Loucy (cell line): Measurements from ENCODE around the gene FAM120B.
"Not testable (repeated sequence)": the region's sequence is repeated elsewhere in the genome, so short reads cannot be mapped to it uniquely, and the experiment has no call there.

Experiments used
- H2AFZ ChIP-seq: fragments of 200-600 bp; sonication (generic); 2 replicates; pipeline ENCODE4 v1.6.0; 2016; ENCODE audit warnings: antibody characterized with exemption, mild to moderate bottlenecking, low read length, moderate library complexity
- H3F3A ChIP-seq: fragments of 200-600 bp; 2 replicates; pipeline ENCODE4 v1.6.0; 2016; ENCODE audit warnings: antibody characterized with exemption, low read depth, mild to moderate bottlenecking
- H3K27me3 ChIP-seq: fragments of 200-600 bp; sonication (generic); 2 replicates; pipeline ENCODE4 v1.6.1; 2014; ENCODE audit warnings: low read length, mild to moderate bottlenecking; ENCODE audit not compliant: insufficient read depth, poor library complexity, severe bottlenecking
- H3K36me3 ChIP-seq: fragments of 200-600 bp; sonication (generic); 2 replicates; pipeline ENCODE4 v1.6.1; 2016; ENCODE audit warnings: low read length; ENCODE audit not compliant: insufficient read depth
- H3K4me1 ChIP-seq: fragments of 200-600 bp; sonication (generic); 2 replicates; pipeline ENCODE4 v1.5.1; 2014; ENCODE audit warnings: low read length, mild to moderate bottlenecking; ENCODE audit not compliant: insufficient read depth, poor library complexity, severe bottlenecking
- H3K4me2 ChIP-seq: fragments of 200-600 bp; sonication (generic); 2 replicates; pipeline ENCODE4 v1.6.0; 2014; ENCODE audit warnings: antibody characterized with exemption, low read length, low read depth, mild to moderate bottlenecking; ENCODE audit not compliant: poor library complexity, severe bottlenecking
- H3K4me3 ChIP-seq: fragments of 200-600 bp; sonication (generic); 2 replicates; pipeline ENCODE4 v1.5.1; 2014; ENCODE audit warnings: low read length, mild to moderate bottlenecking, mixed read lengths; ENCODE audit not compliant: poor library complexity, severe bottlenecking
- H3K79me2 ChIP-seq: fragments of 200-600 bp; sonication (generic); 2 replicates; pipeline ENCODE4 v1.6.1; 2014; ENCODE audit warnings: low read length; ENCODE audit not compliant: insufficient read depth
- H3K9ac ChIP-seq: fragments of 200-600 bp; sonication (generic); 2 replicates; pipeline ENCODE4 v1.6.0; 2014; ENCODE audit warnings: mild to moderate bottlenecking, low read depth, low read length, moderate library complexity; ENCODE audit not compliant: poor library complexity, severe bottlenecking
- H3K9me2 ChIP-seq: fragments of 200-600 bp; sonication (generic); replicated peaks from 2 replicates; pipeline ENCODE4 v1.6.1; 2016; ENCODE audit warnings: low read depth, low read length, mixed read lengths
- H3K9me3 ChIP-seq: fragments of 200-600 bp; sonication (generic); 2 replicates; pipeline ENCODE4 v1.6.1; 2014; ENCODE audit warnings: mild to moderate bottlenecking, antibody characterized with exemption, low read length, low read depth; ENCODE audit not compliant: insufficient read depth
- H4K20me1 ChIP-seq: fragments of 200-600 bp; sonication (generic); 2 replicates; pipeline ENCODE4 v1.6.0; 2014; ENCODE audit warnings: antibody characterized with exemption, low read length, mild to moderate bottlenecking; ENCODE audit not compliant: insufficient read depth, poor library complexity, severe bottlenecking
- EZH2phosphoT487 ChIP-seq: fragments of 200-600 bp; IDR thresholded peaks from 2 replicates; pipeline ENCODE4 v1.6.1; 2018; ENCODE audit warnings: antibody characterized with exemption, mild to moderate bottlenecking, moderate library complexity, borderline replicate concordance
- TF ChIP-seq, protein P1 (sequence below): fragments of 200-600 bp; sonication (generic); conservative IDR thresholded peaks from 2 replicates; pipeline ENCODE4 v1.5.1; 2014; ENCODE audit warnings: mild to moderate bottlenecking, antibody characterized with exemption, low read length

The FAM120B gene

DNA sequence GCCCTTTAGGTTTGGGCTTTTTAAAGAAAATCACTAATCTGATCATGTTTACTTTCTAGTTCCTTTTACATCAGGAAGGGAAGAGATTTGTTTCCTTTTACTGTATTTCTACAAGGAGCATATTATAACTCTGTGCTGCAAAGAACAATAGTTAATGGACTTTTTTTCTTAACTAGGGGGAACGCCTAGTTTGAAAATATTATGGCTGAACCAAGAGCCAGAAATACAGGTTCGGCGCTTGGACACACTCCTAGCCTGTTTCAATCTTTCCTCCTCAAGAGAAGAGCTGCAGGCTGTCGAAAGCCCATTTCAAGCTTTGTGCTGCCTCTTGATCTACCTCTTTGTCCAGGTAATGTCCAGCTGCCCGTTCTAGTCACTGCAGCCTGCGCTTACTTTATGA, 41.4 kb downstream of the FAM120B start:
- Histone ChIP-seq H3K36me3 (peaks cover 44% of the 10 kb centered on the region; the same call in 1 of the 2 replicates), H3K4me1 (peaks cover 22% of the 10 kb centered on the region), H3K9ac (no peak overlapping the region), H3K4me2 (no peak overlapping the region), H3K27me3 (no peaks in the 10 kb centered on the region), H3K4me3 (no peak overlapping the region), H3K9me3 (peaks cover 19% of the 10 kb centered on the region; the same call in 1 of the 2 replicates), H3F3A (no peaks in the 10 kb centered on the region), H4K20me1 (no peaks in the 10 kb centered on the region), H3K9me2 (no peaks in the 10 kb centered on the region), H2AFZ (no peak overlapping the region), H3K79me2 (no peaks in the 10 kb centered on the region)
- TF ChIP-seq, protein P1, sequence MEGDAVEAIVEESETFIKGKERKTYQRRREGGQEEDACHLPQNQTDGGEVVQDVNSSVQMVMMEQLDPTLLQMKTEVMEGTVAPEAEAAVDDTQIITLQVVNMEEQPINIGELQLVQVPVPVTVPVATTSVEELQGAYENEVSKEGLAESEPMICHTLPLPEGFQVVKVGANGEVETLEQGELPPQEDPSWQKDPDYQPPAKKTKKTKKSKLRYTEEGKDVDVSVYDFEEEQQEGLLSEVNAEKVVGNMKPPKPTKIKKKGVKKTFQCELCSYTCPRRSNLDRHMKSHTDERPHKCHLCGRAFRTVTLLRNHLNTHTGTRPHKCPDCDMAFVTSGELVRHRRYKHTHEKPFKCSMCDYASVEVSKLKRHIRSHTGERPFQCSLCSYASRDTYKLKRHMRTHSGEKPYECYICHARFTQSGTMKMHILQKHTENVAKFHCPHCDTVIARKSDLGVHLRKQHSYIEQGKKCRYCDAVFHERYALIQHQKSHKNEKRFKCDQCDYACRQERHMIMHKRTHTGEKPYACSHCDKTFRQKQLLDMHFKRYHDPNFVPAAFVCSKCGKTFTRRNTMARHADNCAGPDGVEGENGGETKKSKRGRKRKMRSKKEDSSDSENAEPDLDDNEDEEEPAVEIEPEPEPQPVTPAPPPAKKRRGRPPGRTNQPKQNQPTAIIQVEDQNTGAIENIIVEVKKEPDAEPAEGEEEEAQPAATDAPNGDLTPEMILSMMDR, result no peak
- no peak for TF ChIP-seq EZH2phosphoT487

DNA sequence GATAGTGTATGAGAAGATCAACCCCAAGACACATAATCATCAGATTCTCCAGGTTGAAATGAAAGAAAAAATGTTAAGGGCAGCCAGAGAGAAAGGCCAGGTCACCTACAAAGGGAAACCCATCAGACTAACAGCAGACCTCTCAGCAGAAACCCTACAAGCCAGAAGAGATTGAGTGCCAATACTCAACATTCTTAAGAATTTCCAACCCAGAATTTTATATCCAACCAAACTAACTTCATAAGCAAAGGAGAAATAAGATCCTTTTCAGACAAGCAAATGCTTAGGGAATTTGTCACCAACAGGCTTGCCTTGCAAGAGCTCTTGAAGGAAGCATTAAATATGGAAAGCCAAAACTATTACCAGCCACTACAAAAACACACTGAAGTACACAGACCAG, 44.9 kb downstream of the FAM120B start:
- H3K9me2 ChIP-seq, H2AFZ ChIP-seq, H3K9ac ChIP-seq, H3K27me3 ChIP-seq, H3K79me2 ChIP-seq, H3K4me1 ChIP-seq, H4K20me1 ChIP-seq, H3F3A ChIP-seq, H3K4me2 ChIP-seq, H3K4me3 ChIP-seq: not testable (repeated sequence)
- Histone ChIP-seq H3K36me3 (peaks cover 37% of the 10 kb centered on the region; the same call in 1 of the 2 replicates), H3K9me3 (peaks cover 20% of the 10 kb centered on the region; the same call in 1 of the 2 replicates)

DNA sequence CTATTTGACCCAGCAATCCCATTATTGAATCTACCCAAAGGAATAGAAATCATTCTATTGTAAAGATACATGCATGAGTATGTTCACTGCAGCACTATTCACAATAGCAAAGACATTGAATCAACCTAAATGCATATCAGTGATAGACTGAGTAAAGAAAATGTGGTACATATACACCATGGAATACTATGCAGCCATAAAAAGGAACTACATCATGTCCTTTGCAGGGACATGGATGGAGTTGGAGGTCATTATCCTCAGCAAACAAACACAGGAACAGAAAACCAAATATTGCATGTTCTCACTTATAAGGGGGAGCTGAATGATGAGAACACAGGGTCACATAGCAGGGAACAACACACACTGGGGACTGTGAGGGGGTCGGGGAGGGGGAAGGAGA, 48.6 kb downstream of the FAM120B start:
- not testable (repeated sequence) for H3F3A ChIP-seq, H2AFZ ChIP-seq, H3K9ac ChIP-seq, H3K4me1 ChIP-seq, H4K20me1 ChIP-seq, H3K4me2 ChIP-seq, H3K4me3 ChIP-seq, H3K27me3 ChIP-seq, H3K79me2 ChIP-seq, H3K9me2 ChIP-seq
- Histone ChIP-seq H3K9me3 (peaks cover 20% of the 10 kb centered on the region; the same call in 1 of the 2 replicates), H3K36me3 (peaks cover 42% of the 10 kb centered on the region; the same call in 1 of the 2 replicates)

DNA sequence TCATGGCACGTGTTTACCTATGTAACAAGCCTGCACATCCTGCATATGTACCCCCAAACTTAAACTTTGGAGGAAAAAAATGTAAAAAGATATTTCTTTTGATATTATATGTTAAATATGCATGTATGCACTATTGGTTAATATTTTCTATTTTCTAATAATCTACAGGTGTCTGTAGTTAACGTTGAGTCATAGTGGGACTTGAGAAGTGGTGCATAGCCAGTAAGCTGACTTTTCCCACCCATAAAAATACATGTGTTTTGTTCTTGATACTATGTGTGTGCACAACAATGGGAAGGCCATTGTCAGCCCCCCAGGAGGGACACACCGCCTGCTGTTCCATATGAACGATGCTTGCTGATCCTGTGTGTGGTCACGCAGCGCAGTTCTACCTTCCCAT, 49.1 kb downstream of the FAM120B start:
- Histone ChIP-seq H2AFZ (no peak overlapping the region), H3K27me3 (no peaks in the 10 kb centered on the region), H3K4me2 (no peak overlapping the region), H4K20me1 (no peaks in the 10 kb centered on the region), H3K9me2 (no peaks in the 10 kb centered on the region), H3K36me3 (peaks cover 42% of the 10 kb centered on the region; the same call in 1 of the 2 replicates), H3K4me1 (no peaks in the 10 kb centered on the region), H3K4me3 (no peak overlapping the region), H3K9ac (no peak overlapping the region), H3K79me2 (no peaks in the 10 kb centered on the region), H3K9me3 (peaks cover 15% of the 10 kb centered on the region; the same call in 1 of the 2 replicates), H3F3A (no peaks in the 10 kb centered on the region)
- TF ChIP-seq EZH2phosphoT487, result no peak
- TF ChIP-seq, protein P1, result no peak
